ENCODE results near the gene IGF2R.

GRCh38 chr6:159992366-159992765 lies 23.5 kb downstream of the IGF2R start:
- TF ChIP-seq CTCF (IDR thresholded peaks at IDR 0.05; ENCODE audit: low read depth, low read length, poor library complexity, severe bottlenecking), result no peak
- TF ChIP-seq EZH2phosphoT487 (IDR thresholded peaks at IDR 0.05; ENCODE audit: borderline replicate concordance, low read length), result no peak
